ENCODE measurements around the gene PKHD1.

GRCh38 chr6:51842061-51842803 is 245.2 kb downstream of the PKHD1 start:
- TF ChIP-seq POLR2A (IDR thresholded peaks at IDR 0.05) (no peak), CTCF (IDR thresholded peaks at IDR 0.05) (no peak)

All from body of pancreas (tissue), 4 donors.